ENCODE results near the gene RPL36AL.

RPL36AL gene

DNA sequence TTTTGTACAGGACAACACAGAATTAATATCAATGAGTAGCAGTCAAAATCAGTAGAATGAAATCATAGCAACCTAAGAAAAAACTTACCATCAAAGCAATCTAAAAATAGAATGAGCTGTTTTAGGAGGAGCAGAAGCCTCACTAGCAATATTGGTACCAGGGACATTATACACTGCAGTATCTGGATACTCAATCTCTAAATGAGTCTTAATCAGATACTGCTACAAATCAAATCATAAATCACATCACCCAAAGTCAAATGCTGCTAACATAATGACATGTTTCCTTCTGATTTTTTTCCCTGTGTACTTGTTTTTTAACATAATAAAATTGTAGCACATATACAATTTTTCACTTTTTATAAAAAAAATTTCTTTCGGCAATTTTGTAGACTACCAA is 42.3 kb downstream of the RPL36AL start:
- DNase-seq: no peak

DNA sequence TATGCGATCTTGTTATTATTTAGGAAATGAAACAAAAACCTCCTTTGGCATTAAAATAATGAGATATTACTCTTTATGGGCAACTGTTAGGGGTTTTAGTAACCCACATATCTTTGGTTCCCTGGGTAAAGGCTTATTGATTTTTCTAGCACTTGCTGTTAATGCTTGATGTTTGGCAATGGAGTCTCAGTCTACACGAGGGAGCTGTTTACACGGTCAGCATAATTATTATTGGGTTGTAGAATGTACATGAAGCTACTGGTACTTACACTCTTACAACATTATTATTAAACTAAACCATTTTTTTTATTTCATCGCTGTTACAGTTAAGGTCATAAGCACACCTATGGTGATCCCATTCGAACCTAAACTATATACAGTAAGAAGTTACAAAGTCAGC is 46.4 kb downstream of the RPL36AL start:
- DNase-seq: no peak

DNA sequence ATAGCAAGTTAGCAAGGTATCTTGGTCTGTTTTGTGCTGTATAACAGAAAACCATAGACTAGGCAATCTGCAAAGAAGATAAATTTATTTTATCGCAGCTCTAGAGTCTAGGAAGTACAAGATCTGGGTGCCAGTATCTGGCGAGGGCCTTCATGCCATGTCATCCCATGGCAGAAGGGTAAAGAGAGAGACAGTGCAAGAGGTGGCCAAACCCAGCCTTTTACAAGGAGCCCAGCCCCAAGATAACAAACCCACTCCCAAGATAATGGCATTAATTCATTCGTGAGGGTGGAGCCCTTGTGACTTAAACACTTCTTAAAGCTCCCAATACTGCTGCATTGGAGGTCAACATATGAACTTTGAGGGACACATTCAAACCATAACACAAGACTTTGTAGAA is 51.1 kb downstream of the RPL36AL start:
- no peak for DNase-seq

All from NCI-H82 (cell line).